ENCODE data around the gene UNC5C. TPM values are rescaled to one million over a fixed set of nuclear protein-coding genes. Genes with fewer than 3 reads are reported as not detected.
"Not testable (repeated sequence)": the region's sequence is repeated elsewhere in the genome, so short reads cannot be mapped to it uniquely, and the experiment has no call there.

The UNC5C gene
- total and polyA plus RNA-seq, 8 donors = 0.13 to 14.3 (median 2.0) TPM

DNA sequence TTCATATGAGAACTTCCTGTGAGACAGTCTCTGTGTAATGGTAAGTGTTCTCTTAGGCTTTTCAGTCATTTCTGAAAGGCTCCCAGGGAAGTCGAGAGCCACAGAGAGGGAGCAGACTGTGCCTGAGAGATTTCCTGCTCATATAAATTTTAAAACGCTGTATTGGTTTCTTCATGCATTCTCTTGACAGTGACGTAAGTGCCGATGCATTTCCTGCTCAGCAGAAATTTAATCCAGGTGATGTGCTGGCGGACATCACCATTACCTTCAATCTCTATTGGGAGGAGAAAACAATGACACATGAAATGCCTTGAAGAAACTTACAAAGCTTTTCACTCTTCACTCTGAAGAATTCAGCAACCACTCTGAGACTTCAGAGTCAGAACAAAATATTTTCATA lies 407.4 kb downstream of the UNC5C start:
- intact Hi-C loops (cut with DNase I; ENCODE audit: low total_unique reads) = no loop called here
- H3K27ac ChIP-seq = no peak overlapping the region
- no peak overlapping the region for H3K4me3 ChIP-seq
- peaks cover 0 to 9% (median 0%) of the 10 kb centered on the region in 4 donors for H3K36me3 ChIP-seq
- no peaks in the 10 kb centered on the region for H3K27me3 ChIP-seq
- DNase-seq = no peak
- no peak for TF ChIP-seq POLR2A (IDR thresholded peaks at IDR 0.05)
- TF ChIP-seq EP300 (IDR thresholded peaks at IDR 0.05) = no peak
- no peak for TF ChIP-seq POLR2AphosphoS5 (IDR thresholded peaks at IDR 0.05)
- no peaks in the 10 kb centered on the region for H3K4me1 ChIP-seq
- peaks cover 0 to 10% (median 6%) of the 10 kb centered on the region in 4 donors for H3K9me3 ChIP-seq
- 80 to 91% (median 84%) methylated on average over 5 of the region's 5 CpGs for WGBS, 5 donors

- H3K9me3 ChIP-seq = peaks cover 0 to 16% (median 6%) of the 10 kb centered on the region in 4 donors
- H3K36me3 ChIP-seq; H3K4me3 ChIP-seq; H3K4me1 ChIP-seq; H3K27ac ChIP-seq; H3K27me3 ChIP-seq; DNase-seq; intact Hi-C loops (cut with DNase I; ENCODE audit: low total_unique reads): not testable (repeated sequence)
- WGBS, 5 donors = 78 to 93% (median 91%) methylated on average over 6 to 14 of the region's 14 CpGs
Measured at GRCh38 chr4:95139424-95139823, 409.3 kb downstream of the UNC5C start.

GRCh38 chr4:95134016-95134415 lies 414.8 kb downstream of the UNC5C start:
- WGBS, 5 donors = 92 to 98% (median 93%) methylated on average over 4 of the region's 4 CpGs
- H3K27ac ChIP-seq; H3K4me1 ChIP-seq; DNase-seq; H3K9me3 ChIP-seq; intact Hi-C loops (cut with DNase I; ENCODE audit: low total_unique reads); H3K27me3 ChIP-seq; H3K36me3 ChIP-seq; H3K4me3 ChIP-seq: not testable (repeated sequence)

DNA sequence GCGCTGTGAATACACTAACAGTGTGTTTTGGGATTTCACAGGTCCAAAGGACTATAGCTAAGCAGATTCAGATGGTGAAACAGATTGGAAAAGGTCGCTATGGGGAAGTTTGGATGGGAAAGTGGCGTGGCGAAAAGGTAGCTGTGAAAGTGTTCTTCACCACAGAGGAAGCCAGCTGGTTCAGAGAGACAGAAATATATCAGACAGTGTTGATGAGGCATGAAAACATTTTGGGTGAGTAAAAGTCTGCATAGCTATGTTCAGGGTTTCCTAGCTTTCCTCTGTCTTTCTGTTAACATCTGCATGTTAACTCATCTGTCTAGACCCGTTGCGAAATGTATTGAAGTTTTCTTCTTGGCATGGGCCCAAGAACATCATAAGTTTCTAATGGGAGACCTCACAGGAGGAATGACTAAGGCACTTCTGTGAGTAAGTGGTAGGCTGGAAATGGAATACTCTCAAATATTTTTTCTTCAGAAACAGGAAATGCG lies 418.9 kb downstream of the UNC5C start:
- no peaks in the 10 kb centered on the region for H3K4me1 ChIP-seq
- no peaks in the 10 kb centered on the region for H3K27me3 ChIP-seq
- DNase-seq = peak in 1 of 2 donors; percentile 71
- TF ChIP-seq POLR2AphosphoS5 (IDR thresholded peaks at IDR 0.05) (peak in 1 of 3 donors; percentile 48), CTCF (IDR thresholded peaks at IDR 0.05) (no peak), EP300 (IDR thresholded peaks at IDR 0.05) (no peak), POLR2A (IDR thresholded peaks at IDR 0.05) (no peak)
- no peaks in the 10 kb centered on the region for H3K9me3 ChIP-seq
- no peak overlapping the region for H3K4me3 ChIP-seq
- H3K36me3 ChIP-seq = no peaks in the 10 kb centered on the region
- H3K27ac ChIP-seq = peak overlapping the region in 1 of 5 donors; percentile 28
- intact Hi-C loops (cut with DNase I; ENCODE audit: low total_unique reads) = loop anchor here (10.0 kb wide), 1 partner anchor 505 kb away; no protein-coding TSS in a partner anchor
- 45 to 64% (median 57%) methylated on average over 7 of the region's 7 CpGs for WGBS, 5 donors

- 61 to 86% (median 80%) methylated on average over 4 of the region's 4 CpGs for WGBS, 5 donors
- no peaks in the 10 kb centered on the region for H3K36me3 ChIP-seq
- TF ChIP-seq EP300 (IDR thresholded peaks at IDR 0.05) = no peak
- TF ChIP-seq POLR2A (IDR thresholded peaks at IDR 0.05) = no peak
- TF ChIP-seq POLR2AphosphoS5 (IDR thresholded peaks at IDR 0.05) = no peak
- no peak for TF ChIP-seq CTCF (IDR thresholded peaks at IDR 0.05)
- H3K4me3 ChIP-seq = no peak overlapping the region
- DNase-seq = no peak
- no peaks in the 10 kb centered on the region for H3K9me3 ChIP-seq
- H3K4me1 ChIP-seq = no peaks in the 10 kb centered on the region
- no peak overlapping the region for H3K27ac ChIP-seq
- intact Hi-C loops (cut with DNase I; ENCODE audit: low total_unique reads) = loop anchor here (10.0 kb wide), 1 partner anchor 504 kb away; no protein-coding TSS in a partner anchor
- no peaks in the 10 kb centered on the region for H3K27me3 ChIP-seq
Measured at GRCh38 chr4:95129031-95129430, 419.7 kb downstream of the UNC5C start.

DNA sequence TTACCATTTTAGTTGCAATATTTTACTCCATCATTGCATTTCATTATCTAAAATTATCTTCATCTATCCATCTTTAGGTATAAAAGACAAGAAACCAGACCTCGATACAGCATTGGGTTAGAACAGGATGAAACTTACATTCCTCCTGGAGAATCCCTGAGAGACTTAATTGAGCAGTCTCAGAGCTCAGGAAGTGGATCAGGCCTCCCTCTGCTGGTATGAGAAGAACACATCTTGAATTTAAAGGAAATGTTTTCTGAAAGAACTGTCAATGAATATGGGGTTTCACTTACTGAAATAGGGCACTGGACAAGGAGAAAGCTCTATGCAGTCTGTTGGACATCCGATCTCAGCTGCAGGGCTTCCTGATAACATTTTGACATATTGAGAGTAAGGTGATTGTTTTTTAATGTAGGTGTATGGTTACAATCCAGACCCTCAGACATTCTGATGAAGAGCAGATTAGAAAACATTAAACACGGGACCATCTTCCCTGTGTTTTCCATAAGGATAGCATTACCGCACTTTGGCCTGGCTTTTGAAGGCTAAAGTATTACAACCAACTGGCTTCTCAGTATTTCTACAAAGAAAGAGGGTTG lies 423.8 kb downstream of the UNC5C start:
- Histone ChIP-seq H3K4me1 (no peaks in the 10 kb centered on the region), H3K36me3 (no peaks in the 10 kb centered on the region), H3K27me3 (no peaks in the 10 kb centered on the region), H3K27ac (no peak overlapping the region), H3K9me3 (no peaks in the 10 kb centered on the region), H3K4me3 (no peak overlapping the region)
- intact Hi-C loops (cut with DNase I; ENCODE audit: low total_unique reads) = loop anchor here (10.0 kb wide), 1 partner anchor 500 kb away; no protein-coding TSS in a partner anchor
- 48 to 56% (median 50%) methylated on average over 4 of the region's 4 CpGs for WGBS, 5 donors
- TF ChIP-seq POLR2AphosphoS5 (IDR thresholded peaks at IDR 0.05) (no peak), CTCF (IDR thresholded peaks at IDR 0.05) (peak in 4 of 7 experiments; percentile 7 to 43 (median 30)), POLR2A (IDR thresholded peaks at IDR 0.05) (no peak), EP300 (IDR thresholded peaks at IDR 0.05) (no peak)
- DNase-seq = peak in 1 of 2 donors; percentile 78
